Measurements from ENCODE around the gene TMEM131.

The TMEM131 gene

GRCh38 chr2:97819754-97820153 is 176.0 kb downstream of the TMEM131 start:
- DNase-seq (ENCODE audit: low read depth) = no peak
- H3K4me3 ChIP-seq (ENCODE audit: low read length) = no peak overlapping the region
- TF ChIP-seq CTCF (conservative IDR thresholded peaks at IDR 0.05; ENCODE audit: low read length) = no peak

GRCh38 chr2:97816411-97816810 is 179.3 kb downstream of the TMEM131 start:
- DNase-seq (ENCODE audit: low read depth) = no peak

DNA sequence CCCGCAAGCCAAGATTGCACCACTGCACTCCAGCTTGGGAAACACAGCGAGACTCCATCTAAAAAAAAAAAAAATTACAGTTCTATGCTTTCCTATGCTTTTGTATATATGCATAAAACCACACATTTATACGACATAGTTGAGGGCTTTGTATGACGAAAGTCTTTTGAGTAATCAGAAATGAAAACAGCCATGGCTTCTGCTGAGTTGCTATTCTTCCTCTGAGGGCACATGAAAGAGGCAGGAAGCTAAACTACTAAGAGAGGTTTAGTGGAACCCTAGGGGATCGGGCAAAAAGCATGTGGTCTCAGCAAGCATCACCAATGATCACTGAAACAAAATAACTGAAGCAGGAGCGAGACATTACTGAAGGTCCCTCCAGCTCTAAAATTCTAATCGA is 182.8 kb downstream of the TMEM131 start:
- DNase-seq (ENCODE audit: low read depth) = no peak
- TF ChIP-seq CTCF (conservative IDR thresholded peaks at IDR 0.05; ENCODE audit: low read length) = no peak

More at GRCh38 chr2:97816411-97816810, 179.3 kb downstream of the TMEM131 start:
- no peak overlapping the region for H3K4me3 ChIP-seq (ENCODE audit: low read length)
- no peak for TF ChIP-seq CTCF (conservative IDR thresholded peaks at IDR 0.05; ENCODE audit: low read length)

DNA sequence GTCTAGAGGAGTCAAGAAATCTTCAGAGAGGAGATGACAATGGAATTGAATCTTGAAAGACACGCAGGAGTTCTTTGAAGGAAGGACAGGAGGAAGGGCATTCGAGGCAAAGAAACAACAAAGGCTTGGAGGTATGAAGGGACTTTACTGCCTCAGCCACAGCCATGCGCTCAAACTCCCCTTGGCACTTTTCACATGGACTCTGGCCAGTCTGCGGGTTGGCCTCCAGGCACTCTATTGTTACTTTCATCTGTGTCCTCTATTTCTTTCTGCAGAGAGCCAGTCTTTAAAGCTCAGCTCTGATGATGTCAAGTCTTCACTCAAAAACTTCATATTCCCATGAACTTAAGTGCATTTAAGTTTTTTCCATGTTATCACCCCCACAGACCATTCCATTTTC is 186.9 kb downstream of the TMEM131 start:
- no peak overlapping the region for H3K4me3 ChIP-seq (ENCODE audit: low read length)
- TF ChIP-seq CTCF (conservative IDR thresholded peaks at IDR 0.05; ENCODE audit: low read length) = no peak
- DNase-seq (ENCODE audit: low read depth) = no peak

More for the DNA sequence above, 182.8 kb downstream of the TMEM131 start:
- no peak overlapping the region for H3K4me3 ChIP-seq (ENCODE audit: low read length)

- peak; percentile 70 for DNase-seq (ENCODE audit: low read depth)
- H3K4me3 ChIP-seq (ENCODE audit: low read length) = no peak overlapping the region
- peak; percentile 97 for TF ChIP-seq CTCF (conservative IDR thresholded peaks at IDR 0.05; ENCODE audit: low read length)
Measured at GRCh38 chr2:97806738-97807618, 188.8 kb downstream of the TMEM131 start.

GRCh38 chr2:97805776-97806175 is 190.0 kb downstream of the TMEM131 start:
- TF ChIP-seq CTCF (conservative IDR thresholded peaks at IDR 0.05; ENCODE audit: low read length) = no peak
- DNase-seq (ENCODE audit: low read depth) = no peak
- H3K4me3 ChIP-seq (ENCODE audit: low read length) = no peak overlapping the region

DNA sequence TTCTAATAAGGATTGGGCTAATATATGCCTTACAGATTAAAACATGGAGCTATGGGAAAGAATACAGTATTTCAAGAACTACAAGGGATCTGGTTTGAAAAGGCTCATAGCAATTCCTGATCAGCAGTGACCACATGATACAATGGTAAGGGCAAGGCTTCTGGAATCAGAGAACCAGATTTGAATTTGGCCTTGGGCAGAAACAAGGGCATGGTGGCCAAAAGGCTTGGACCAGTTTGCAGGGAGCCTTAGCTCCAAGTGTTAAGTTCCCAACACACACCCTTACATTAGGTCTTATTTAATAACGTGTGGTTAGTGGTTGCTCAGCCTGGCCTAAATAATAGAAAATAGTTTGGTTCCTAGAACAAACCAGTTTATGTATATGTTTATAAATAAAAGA is 194.7 kb downstream of the TMEM131 start:
- no peak overlapping the region for H3K4me3 ChIP-seq (ENCODE audit: low read length)
- no peak for DNase-seq (ENCODE audit: low read depth)
- no peak for TF ChIP-seq CTCF (conservative IDR thresholded peaks at IDR 0.05; ENCODE audit: low read length)

Data from AG10803 (cell line).